ENCODE measurements around the gene THAP5. TPM values are rescaled to one million over a fixed set of nuclear protein-coding genes. Genes with fewer than 3 reads are reported as not detected.
A peak's percentile ranks its signal among the peaks of the same experiment; 100 is the strongest.

THAP5 gene
- polyA plus RNA-seq, 1 donor from 2014 or later = 49.4 TPM

DNA sequence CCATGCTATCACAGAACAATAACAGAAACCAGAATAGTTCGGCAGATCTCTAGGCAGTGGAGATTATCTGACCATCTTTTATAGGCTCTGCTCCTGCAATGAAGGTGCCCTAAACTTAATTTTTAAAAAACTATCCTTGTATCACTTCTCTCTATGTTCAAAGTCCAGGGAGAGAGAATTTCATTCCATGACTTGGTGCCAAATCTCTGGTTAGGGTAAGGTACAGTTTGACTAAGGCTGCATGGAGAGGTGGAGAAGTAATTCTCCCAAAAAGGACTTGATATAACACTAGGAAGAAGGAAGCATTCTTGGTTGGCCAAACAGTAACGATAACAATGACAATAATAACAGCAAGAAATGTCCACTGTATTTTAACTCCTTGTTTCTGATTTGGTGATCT is 40.1 kb upstream of the THAP5 start:
- no peaks in the 10 kb centered on the region for H3K9me2 ChIP-seq (ENCODE audit: insufficient read depth, low read length)
- no peak overlapping the region for H3K4me3 ChIP-seq (ENCODE audit: low read length)
- H3K79me2 ChIP-seq (replicated peaks; ENCODE audit: insufficient read depth, low read length) = no peaks in the 10 kb centered on the region
- no peaks in the 10 kb centered on the region for H3F3A ChIP-seq (ENCODE audit: insufficient read depth, low read length, poor library complexity, severe bottlenecking)
- no peaks in the 10 kb centered on the region for H3K36me3 ChIP-seq (ENCODE audit: insufficient read depth, low read length)
- TF ChIP-seq TAF1 (IDR thresholded peaks at IDR 0.05; ENCODE audit: low read depth) (no peak), EZH2 (IDR thresholded peaks at IDR 0.05; ENCODE audit: borderline replicate concordance, insufficient read depth, low read length, poor library complexity, severe bottlenecking) (no peak), MXI1 (conservative IDR thresholded peaks at IDR 0.05; ENCODE audit: poor library complexity, severe bottlenecking) (no peak), REST (IDR thresholded peaks at IDR 0.05; ENCODE audit: borderline replicate concordance) (no peak), RAD21 (conservative IDR thresholded peaks at IDR 0.05) (no peak), EP300 (conservative IDR thresholded peaks at IDR 0.05; ENCODE audit: poor library complexity, severe bottlenecking) (no peak), SMC3 (conservative IDR thresholded peaks at IDR 0.05; ENCODE audit: poor library complexity) (no peak), POLR2AphosphoS5 (IDR thresholded peaks at IDR 0.05) (no peak)
- TF ChIP-seq, protein P1, sequence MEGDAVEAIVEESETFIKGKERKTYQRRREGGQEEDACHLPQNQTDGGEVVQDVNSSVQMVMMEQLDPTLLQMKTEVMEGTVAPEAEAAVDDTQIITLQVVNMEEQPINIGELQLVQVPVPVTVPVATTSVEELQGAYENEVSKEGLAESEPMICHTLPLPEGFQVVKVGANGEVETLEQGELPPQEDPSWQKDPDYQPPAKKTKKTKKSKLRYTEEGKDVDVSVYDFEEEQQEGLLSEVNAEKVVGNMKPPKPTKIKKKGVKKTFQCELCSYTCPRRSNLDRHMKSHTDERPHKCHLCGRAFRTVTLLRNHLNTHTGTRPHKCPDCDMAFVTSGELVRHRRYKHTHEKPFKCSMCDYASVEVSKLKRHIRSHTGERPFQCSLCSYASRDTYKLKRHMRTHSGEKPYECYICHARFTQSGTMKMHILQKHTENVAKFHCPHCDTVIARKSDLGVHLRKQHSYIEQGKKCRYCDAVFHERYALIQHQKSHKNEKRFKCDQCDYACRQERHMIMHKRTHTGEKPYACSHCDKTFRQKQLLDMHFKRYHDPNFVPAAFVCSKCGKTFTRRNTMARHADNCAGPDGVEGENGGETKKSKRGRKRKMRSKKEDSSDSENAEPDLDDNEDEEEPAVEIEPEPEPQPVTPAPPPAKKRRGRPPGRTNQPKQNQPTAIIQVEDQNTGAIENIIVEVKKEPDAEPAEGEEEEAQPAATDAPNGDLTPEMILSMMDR (IDR thresholded peaks at IDR 0.05; ENCODE audit: poor library complexity, severe bottlenecking) = no peak
- no peaks in the 10 kb centered on the region for H4K20me1 ChIP-seq (ENCODE audit: insufficient read depth)
- H3K9me3 ChIP-seq (ENCODE audit: low read length) = no peaks in the 10 kb centered on the region
- H3K27ac ChIP-seq (ENCODE audit: low read length) = no peak overlapping the region
- H3K9ac ChIP-seq (ENCODE audit: low read length) = no peak overlapping the region
- no peaks in the 10 kb centered on the region for H3K27me3 ChIP-seq (ENCODE audit: insufficient read depth, low read depth, low read length)
- no peak overlapping the region for H3K4me2 ChIP-seq (ENCODE audit: low read length)
- H2AFZ ChIP-seq (ENCODE audit: low read depth, low read length) = no peak overlapping the region

DNA sequence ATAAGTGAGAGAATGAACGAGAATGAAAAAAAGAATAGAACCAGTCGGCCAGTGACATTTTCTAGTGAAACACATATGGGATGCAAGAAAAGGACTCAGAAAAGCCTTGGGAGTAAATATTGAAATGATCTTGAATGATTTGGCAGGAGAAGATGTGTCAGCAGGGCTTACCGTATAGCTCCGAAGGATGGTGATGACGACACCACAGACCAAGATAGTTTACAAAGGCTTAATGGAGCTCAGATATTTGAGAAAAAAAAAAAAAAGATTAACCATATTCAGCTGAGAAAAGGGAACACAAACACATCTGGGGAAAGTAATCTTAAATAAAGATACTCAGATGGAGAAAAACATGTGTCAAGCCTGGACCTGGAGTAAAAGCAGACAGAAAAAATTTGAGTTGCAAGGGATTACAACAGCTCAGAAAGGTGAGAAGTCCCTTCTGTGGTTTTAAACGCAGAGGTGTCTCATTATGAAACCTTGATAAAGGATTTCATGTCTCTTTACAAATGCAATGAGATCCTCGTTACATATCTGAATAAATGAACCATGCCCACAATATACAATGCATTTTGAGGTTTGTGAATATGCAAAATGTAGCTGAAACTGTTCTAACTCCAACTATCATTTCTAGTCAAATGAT is 36.2 kb upstream of the THAP5 start:
- Histone ChIP-seq H3K27ac (ENCODE audit: low read length) (peak overlapping the region; percentile 62), H3K9ac (ENCODE audit: low read length) (no peak overlapping the region)

More for the DNA sequence above, 36.2 kb upstream of the THAP5 start:
- Histone ChIP-seq H3F3A (ENCODE audit: insufficient read depth, low read length, poor library complexity, severe bottlenecking) (peaks cover 6% of the 10 kb centered on the region), H3K4me2 (ENCODE audit: low read length) (no peak overlapping the region), H3K36me3 (ENCODE audit: insufficient read depth, low read length) (no peaks in the 10 kb centered on the region), H3K9me3 (ENCODE audit: low read length) (no peaks in the 10 kb centered on the region), H3K4me3 (ENCODE audit: low read length) (no peak overlapping the region), H4K20me1 (ENCODE audit: insufficient read depth) (no peaks in the 10 kb centered on the region), H3K79me2 (replicated peaks; ENCODE audit: insufficient read depth, low read length) (peaks cover 3% of the 10 kb centered on the region), H3K9me2 (ENCODE audit: insufficient read depth, low read length) (no peaks in the 10 kb centered on the region), H3K27me3 (ENCODE audit: insufficient read depth, low read depth, low read length) (no peaks in the 10 kb centered on the region), H2AFZ (ENCODE audit: low read depth, low read length) (no peak overlapping the region)
- TF ChIP-seq SMC3 (conservative IDR thresholded peaks at IDR 0.05; ENCODE audit: poor library complexity) = no peak

Data from neural cell (in vitro differentiated cells).